PFSK-1 (cell line): ENCODE data around the gene CYBB.

ENCODE experiments used
- FOXP2 ChIP-seq: optimal IDR thresholded peaks from 2 replicates; pipeline ENCODE3; 2011; ENCODE audit warnings: borderline replicate concordance, control low read depth, inconsistent platforms; ENCODE audit not compliant: insufficient read depth; ENCODE audit errors: extremely low read length, extremely low read depth
- POLR2AphosphoS5 ChIP-seq: IDR thresholded peaks from 2 replicates; pipeline ENCODE4 v1.6.1; 2012; ENCODE audit warnings: low read depth, mild to moderate bottlenecking, control low read depth, low read length, moderate library complexity
- SIN3A ChIP-seq: IDR thresholded peaks from 2 replicates; pipeline ENCODE4 v1.6.1; 2012; ENCODE audit warnings: mild to moderate bottlenecking, low read length, moderate library complexity, borderline replicate concordance; ENCODE audit not compliant: insufficient read depth
- TAF1 ChIP-seq: IDR thresholded peaks from 2 replicates; pipeline ENCODE4 v1.6.1; 2012; ENCODE audit warnings: low read length, control low read depth, borderline replicate concordance; ENCODE audit not compliant: insufficient read depth
- TF ChIP-seq, protein P1 (sequence below), 2 experiments: IDR thresholded peaks; 2 replicates each; pipeline versions ENCODE4 v1.6.1 to v1.8.0; 2011 to 2012; ENCODE audit warnings: low read depth in 2 of 2, low read length in 2 of 2, control low read depth in 1 of 2, inconsistent platforms in 1 of 2, mild to moderate bottlenecking in 1 of 2, moderate library complexity in 1 of 2; ENCODE audit not compliant: insufficient read depth in 1 of 2

- TF ChIP-seq, protein P1, sequence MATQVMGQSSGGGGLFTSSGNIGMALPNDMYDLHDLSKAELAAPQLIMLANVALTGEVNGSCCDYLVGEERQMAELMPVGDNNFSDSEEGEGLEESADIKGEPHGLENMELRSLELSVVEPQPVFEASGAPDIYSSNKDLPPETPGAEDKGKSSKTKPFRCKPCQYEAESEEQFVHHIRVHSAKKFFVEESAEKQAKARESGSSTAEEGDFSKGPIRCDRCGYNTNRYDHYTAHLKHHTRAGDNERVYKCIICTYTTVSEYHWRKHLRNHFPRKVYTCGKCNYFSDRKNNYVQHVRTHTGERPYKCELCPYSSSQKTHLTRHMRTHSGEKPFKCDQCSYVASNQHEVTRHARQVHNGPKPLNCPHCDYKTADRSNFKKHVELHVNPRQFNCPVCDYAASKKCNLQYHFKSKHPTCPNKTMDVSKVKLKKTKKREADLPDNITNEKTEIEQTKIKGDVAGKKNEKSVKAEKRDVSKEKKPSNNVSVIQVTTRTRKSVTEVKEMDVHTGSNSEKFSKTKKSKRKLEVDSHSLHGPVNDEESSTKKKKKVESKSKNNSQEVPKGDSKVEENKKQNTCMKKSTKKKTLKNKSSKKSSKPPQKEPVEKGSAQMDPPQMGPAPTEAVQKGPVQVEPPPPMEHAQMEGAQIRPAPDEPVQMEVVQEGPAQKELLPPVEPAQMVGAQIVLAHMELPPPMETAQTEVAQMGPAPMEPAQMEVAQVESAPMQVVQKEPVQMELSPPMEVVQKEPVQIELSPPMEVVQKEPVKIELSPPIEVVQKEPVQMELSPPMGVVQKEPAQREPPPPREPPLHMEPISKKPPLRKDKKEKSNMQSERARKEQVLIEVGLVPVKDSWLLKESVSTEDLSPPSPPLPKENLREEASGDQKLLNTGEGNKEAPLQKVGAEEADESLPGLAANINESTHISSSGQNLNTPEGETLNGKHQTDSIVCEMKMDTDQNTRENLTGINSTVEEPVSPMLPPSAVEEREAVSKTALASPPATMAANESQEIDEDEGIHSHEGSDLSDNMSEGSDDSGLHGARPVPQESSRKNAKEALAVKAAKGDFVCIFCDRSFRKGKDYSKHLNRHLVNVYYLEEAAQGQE (IDR thresholded peaks at IDR 0.05; ENCODE audit: insufficient read depth in 1 of 2, low read depth in 2 of 2, low read length in 2 of 2): no peak
- TF ChIP-seq POLR2AphosphoS5 (no peak), TAF1 (no peak), SIN3A (no peak), FOXP2 (no peak)
Observed at GRCh38 chrX:37759878-37760418, 19.9 kb upstream of the CYBB start.
